HG03558 (cell line): ENCODE measurements around the gene ICOSLG.
"Not testable (repeated sequence)": the region's sequence is repeated elsewhere in the genome, so short reads cannot be mapped to it uniquely, and the experiment has no call there.

ENCODE experiments used
- ATAC-seq: cut with Tn5 transposase; IDR thresholded peaks from one replicate; pipeline ENCODE4 v1.9.1; 2021; ENCODE audit warnings: moderate number of reproducible peaks; ENCODE audit not compliant: unreplicated experiment; ENCODE audit errors: extremely low read depth

The ICOSLG gene

DNA sequence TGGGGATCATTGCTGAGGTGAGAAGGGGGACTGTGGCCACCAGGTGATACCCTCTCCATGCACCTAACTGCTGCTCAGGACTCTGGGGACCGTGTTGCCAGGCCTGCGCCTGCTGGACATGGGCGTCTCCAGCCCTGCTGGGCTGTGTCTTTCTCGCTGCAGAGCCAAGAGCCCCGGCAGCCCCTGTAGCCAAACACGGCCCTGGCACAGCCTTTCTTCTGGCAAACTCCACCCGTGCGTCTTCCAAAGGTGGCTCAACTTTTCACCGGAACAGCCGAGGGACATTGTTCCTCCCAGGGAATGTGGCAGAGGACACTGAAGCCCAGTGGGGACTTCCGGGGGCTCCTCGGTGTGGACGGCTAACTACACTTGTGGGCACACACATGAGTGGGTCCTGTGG lies 12.6 kb downstream of the ICOSLG start:
- not testable (repeated sequence) for ATAC-seq

DNA sequence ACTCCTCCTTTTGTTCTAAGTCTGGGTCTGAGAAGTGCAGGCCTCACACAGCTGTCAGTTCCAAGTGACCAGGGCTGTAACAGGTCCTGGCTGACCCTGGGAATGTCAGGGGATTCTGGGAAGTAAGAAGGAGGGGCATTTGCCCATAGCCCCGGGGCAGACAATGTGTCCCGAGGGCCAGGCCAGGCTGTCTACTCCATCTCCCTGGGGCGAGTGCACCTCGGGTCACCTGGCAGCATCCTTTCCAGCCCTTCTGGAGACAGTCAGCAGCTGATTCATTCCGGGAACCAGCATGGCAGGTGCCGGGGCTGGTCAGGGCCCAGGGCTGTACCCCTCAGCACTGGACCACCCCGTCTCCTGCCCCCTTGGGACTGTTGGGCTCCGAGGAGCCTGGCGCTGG lies 13.1 kb downstream of the ICOSLG start:
- ATAC-seq, result not testable (repeated sequence)

DNA sequence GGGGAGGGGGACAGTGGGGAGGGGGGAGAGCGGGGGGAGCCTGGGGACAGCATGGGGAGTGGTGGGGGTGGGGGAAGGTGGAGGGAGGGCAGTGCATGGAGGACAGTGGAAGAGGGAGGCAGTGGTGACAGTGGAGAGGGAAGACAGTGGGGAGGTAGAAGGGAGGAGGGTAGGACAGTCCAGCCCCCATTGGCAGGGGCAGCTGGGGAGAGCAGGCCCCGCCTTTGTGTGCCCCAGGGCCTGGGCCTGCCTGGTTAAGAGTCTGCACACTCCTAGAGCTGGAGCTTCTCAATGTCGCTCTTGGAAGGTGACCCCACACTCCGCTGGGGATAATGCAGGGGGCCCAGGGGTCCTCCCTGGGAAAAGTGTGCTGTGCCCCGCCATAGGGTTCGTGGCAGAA lies 15.1 kb downstream of the ICOSLG start:
- ATAC-seq, result not testable (repeated sequence)

DNA sequence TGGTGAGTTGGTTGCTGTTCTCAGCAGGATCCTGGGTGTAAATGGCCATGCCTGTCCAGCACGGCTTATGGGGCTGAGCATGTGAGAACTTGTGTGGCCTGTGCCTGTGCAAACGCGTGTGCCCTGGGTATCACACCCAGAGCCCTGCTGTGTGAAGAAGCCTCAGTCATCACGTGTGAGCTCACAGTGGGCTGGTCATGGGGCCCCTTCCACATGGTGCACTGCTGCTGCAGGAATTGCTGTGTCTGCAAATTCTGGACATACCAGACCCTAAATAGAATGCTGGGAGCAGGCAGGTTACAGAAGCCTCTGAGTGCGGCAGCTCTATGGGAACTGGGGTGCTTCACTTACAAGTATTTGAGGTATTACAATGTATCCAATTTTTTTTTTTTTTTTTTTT lies 17.4 kb downstream of the ICOSLG start:
- not testable (repeated sequence) for ATAC-seq

DNA sequence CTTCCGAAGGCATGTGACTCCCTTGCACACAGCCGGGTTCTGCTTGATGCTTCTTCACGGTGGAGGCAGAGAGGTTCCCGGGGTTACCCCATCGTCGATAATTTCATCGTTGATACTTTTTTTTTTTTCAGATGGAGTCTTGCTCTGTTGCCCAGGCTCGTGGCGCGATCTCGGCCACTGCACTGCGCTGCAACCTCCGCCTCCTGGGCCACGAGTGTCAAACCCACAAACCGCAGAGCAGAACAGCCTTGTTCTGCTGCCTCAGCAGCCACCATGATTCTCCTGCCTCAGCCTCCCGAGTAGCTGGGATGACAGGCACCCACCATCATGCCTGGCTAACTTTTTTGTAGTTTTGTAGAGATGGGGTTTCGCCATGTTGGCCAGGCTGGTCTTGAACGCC lies 20.1 kb downstream of the ICOSLG start:
- not testable (repeated sequence) for ATAC-seq

DNA sequence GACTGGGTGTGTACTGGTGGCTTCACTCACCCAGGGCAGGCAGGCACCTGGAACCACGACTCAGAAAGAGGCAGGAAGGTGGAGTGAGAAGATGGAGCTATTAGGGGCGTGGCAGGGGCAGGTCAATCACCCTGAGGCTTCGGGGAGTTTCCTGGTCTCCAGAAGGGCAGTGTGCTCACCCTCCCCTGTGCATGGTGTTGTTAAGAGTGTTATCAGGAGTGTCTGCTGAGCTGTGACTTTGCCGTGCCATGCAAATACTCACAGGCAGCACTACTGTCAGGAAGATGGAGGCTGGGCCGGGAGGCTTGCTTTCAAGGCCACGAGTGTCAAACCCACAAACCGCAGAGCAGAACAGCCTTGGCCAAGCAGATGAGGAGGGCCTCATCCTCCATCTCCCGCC lies 22.3 kb downstream of the ICOSLG start:
- not testable (repeated sequence) for ATAC-seq

DNA sequence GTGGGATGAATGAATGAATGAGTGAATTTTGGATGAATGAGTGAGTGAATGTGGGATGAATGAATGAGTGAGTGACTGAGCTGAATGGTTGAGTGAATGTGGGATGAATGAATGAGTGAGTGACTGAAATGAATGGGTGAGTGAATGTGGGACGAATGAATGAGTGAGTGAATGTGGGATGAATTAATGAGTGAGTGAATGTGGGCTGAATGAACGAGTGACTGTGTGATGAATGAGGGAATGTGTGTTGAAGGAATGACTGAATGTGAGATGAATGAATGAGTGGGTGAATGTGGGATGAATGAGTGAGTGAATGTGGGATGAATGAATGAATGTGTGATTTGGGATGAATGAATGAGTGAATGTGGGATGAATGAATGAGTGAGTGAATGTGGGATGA lies 28.8 kb downstream of the ICOSLG start:
- not testable (repeated sequence) for ATAC-seq

DNA sequence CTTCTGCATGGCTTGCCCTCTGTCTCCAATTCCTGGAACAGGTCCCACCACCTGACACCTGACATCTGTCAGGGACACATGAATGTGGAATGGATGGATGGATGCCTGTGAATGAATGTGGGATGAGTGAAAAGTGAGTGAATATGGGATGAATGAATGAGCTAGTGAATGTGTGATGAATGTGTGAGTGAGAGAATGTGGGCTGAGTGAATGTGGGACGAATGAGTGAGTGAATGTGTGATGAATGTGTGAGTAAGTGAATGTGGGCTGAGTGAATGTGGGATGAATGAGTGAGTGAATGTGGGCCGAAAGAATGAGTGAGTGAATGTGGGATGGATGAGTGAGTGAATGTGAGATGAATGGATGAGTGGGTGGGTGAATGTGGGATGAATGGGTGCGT lies 29.2 kb downstream of the ICOSLG start:
- not testable (repeated sequence) for ATAC-seq

DNA sequence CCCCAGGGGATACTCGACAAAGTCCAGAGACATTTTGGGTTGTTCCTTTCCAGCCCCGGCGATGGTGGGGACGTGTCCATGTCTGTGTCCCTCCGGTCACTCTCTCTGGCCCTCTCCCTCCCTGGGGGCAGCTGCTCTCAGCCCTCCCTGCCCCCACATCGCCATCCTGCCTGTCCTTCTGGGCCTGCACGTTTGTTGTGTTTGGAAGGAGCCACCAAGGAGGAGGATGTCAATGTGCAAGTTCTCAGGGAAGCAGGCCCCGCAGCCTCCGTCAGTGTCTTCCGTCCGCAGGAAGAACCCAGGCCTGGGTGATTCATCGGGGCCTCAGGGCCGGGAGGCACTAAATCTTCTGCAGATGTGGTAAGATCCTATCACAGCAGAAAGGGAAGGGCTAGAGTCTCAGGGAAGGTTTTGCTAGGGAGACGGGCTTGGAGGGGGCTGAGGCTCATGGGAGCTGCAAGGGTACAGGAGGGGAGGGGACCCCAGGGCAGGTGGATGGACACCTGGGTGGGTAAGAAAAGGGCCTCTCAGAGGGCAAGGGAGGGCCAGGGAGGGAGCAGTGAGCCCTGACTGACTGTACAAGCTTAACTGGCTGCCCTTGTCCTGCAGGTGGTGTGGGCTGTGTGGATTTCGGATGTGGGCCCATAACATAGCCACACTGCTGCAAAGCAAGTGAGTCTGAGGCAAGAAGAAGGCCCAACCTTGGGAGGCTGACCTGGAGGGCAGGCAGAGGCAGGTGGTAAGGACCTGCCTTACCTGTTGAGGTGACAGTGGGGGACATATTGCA lies 32.7 kb downstream of the ICOSLG start:
- not testable (repeated sequence) for ATAC-seq

DNA sequence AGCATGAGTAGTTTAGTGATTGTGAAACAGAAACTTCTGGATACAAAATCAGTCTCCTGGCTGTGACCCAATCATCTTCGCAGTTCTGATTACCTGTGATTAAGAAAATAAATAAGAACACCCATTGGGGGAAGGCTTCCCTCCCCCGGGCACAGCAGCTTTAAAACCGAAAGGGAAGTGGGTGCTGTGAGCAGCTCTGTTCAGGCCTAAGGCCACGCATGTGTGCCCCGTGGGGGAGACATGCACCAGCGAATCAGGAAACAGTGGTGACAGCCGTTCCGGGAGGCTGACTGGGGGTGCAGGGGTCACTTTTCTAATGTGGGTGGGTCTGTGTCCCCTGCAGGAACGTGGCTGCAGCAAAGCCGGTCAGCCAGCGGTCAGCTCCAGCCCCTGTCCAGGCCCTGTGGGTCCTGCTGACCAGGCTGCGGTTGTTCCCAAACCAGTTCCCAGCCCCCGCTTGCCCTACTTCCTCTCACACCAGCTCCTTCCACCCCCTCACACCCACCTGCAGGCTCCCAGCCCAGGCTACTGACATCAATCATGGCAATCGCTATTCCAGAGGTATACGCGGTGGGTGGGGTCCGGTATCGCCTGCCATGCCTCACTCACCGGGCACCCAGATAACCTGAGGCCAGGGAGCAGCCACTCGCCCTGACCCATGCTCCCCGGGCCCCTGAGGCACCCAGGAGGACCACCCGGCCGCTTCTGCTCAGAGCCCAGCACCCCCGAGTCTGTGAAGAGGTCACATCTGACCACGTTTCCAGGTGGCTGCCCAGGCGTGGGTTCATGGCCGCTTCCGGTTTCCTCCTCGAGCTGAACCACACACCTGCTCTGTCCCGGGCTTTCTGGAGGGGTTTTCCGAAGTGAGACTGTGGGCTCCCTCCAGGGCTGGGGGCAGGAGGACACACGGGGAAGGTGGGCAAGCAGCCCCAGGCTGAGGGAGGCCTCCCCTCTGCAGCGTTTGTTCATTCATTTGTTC lies 33.8 kb downstream of the ICOSLG start:
- ATAC-seq, result not testable (repeated sequence)

DNA sequence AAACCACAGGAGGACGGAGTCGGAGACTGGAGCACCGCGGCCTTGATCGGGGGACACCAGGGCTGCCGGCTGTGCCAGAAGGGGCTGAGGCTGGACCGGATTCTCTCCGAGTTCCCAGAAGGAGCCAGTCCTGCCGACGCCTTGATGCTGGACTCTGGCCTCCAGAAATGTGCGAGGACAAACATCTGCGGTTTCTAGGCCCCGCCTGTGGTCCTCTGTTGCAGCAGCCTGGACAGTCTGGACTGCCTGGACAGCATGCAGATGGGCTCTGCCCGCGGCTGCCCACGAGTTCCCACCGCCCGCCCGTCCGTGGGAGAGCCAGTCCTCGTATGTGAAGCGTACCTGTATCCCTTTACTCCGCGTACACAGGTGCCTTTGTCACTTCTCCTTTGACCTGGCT lies 34.6 kb downstream of the ICOSLG start:
- not testable (repeated sequence) for ATAC-seq

DNA sequence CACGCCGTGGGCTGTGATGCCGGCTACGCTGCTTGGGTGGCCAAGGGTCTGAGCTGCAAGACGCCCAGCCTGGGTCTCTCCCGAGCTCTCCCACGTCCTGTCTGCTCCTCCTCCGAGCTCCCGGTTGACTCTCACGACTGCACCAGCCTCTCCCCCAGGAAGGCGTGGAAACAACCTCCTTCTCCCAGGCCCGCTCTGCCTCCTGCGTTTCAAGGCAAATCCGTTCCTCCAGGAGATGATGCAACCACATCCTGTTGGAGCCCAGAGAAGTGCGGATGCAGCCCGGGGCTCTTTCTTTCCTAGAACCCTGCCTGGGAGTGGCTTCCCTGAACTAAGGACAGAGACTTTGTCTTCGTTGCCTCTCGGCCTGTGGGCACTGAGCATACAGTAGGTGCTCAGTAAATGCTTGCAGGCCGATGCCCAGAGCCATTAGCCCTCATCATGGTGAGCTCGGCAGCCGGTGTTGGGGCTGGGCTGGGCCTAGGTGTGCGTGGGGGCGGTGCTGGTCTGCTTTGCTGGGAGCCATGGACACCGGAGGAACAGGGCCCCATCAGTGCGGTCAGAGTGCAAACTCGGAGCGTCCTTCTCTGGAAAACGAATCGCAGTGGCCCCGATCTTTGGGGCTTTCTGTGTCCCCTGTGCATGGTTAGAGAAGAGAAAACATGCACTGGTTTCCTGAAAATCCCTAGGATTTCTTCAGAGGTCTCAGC lies 38.0 kb downstream of the ICOSLG start:
- not testable (repeated sequence) for ATAC-seq

DNA sequence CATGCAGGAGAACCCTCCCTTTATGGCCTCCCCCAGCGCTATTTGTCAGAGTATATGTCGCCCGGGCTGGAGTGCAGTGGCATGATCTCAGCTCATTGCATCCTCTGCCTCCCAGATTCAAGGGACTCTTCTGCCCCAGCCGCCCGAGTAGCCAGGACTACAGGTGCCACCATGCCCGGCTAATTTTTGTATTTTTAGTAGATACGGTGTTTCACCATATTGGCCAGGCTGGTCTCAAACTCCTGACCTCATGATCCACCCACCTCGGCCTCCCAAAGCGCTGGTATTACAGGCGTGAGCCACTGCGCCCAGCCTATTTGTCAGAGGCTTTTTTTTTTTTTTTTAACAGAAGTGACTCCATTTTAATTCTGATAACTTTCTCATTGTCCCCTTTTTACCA lies 40.7 kb downstream of the ICOSLG start:
- ATAC-seq, result not testable (repeated sequence)

DNA sequence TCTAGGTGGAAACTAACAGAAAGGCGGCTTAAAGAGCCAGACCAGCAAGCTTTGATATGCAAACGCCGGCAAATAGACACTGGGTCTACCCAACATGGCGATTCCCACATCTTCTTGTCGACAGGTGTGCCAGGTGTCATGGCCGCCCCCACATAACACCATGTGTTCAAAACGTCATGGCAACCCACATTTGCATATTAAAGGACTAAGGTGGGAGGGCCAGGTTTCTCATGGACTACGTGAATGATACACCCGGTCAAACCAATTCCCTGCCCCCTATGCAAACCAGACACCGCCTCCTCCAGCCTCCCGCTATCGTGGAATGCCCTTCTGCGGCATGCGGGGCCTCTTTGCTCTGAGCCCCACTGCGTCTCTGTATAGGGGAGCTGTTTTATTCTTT lies 41.3 kb downstream of the ICOSLG start:
- ATAC-seq, result no peak

DNA sequence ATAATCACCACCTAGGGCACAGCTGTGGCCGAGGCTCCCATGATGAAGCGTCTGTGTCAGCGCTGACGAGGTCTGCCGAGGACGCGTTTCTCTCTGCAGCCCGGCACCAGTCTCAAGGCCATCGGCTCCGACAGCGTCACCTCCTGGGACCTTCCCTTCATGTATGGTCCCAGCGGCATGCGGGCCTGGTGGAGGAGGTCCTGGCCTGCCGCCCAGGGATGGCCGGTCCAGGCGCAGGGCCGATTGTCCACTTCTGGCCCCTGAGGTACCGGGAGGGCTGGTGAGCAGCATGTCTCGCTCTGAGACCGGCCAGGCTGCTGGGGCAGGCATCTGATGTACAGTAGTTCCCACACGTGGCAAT lies 43.6 kb downstream of the ICOSLG start:
- not testable (repeated sequence) for ATAC-seq

DNA sequence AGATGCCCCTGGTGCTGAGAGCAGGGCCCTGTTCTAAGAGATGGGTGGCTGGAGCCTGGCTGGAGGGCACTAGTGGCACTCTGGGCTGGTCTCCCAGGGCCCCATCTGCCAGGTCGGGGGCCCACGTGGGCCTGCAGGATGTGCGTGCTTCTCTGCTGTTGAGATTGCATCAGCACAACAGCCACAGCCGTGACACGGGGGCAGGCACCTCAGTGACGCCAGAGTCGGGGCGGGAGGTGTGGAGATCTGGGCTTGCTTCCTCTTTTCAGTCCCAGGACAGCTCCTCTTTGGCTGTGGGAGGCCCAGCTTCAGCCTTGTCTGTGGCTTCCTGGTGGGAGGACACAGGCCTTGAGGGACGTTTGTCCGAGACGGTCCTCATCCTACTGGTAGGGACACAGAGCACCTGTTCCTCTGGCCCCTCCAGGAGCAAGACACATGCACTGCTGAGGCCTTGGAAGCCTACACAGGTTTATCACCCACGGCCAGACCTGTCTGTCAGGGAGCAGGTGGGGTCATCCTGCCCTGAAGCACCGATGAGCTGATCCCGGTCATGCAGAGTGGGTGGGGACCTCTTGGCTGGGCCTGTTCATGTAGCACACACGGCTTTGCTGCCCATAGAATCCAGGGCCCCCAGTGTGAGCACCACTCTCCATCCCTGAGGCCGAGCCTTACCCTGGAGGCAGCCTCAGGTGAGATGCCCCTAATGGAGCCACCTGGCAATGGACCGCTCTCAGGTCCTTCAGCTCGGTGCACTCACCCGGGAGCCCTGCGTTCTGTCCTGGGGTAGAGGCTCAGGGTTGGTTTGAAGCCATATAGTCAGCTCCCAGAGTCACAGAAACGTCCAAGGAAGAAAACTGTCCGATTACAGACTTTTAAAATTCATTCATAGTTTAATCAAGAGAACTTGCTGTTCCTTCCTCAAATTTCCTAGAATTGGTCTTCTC lies 44.3 kb downstream of the ICOSLG start:
- ATAC-seq, result not testable (repeated sequence)

DNA sequence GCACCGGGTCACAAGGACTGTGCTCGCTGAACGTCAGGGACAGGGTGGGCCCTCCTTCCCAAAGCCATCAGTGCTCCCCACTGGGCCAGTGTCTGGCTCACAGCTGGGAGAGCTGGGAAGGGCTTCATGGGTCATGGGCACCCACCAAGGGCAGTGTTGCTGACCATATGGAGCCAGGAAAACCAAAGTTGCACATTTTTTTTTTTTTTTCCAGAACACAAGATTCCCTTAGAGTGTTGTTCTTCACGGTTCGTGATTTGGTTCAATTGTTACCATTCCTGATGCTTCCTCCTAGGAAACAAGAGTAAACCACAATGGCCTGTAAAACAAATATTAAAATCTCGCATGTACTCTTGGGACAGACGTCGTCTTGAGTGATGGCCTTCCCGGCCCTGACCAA lies 45.9 kb downstream of the ICOSLG start:
- ATAC-seq, result not testable (repeated sequence)

DNA sequence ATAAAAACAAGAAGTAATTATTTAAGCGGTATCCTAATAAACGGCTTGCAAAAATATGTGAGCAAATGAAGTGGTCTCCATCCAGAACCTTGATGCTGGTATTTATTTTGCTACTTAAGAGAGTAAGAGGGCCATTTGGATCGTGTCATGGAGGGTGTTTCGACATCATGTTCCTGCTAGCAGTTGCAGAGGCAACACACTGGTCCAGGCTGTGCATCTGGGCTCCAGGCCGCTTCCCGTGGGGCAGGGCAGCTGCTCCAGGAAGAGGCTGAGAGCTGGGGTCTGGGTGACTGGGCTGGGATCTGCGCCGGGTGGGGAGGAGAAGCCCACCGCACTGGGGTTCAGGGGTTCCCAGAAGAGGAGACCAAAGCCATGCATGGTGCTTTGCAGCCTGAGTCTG lies 46.3 kb downstream of the ICOSLG start:
- ATAC-seq, result not testable (repeated sequence)

DNA sequence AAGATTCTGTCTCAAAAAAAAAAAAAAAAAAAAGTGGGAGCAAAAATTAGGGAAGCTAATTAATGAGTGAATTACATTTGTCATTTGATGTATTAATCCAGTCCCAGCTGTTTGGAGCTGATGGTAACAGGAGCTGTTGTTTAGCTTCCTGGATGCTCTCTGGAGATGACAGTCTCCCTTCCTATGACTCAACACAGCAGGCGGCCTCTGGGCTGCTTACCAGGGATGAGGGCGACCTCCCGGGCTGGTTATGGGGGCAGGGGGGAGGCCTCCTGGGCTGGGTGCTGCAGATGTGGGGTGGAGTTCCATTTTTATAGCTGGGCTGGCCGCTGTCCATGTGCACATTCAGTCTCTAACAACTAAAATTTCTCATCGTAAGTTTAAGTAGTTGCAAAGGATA lies 47.6 kb downstream of the ICOSLG start:
- ATAC-seq, result not testable (repeated sequence)
